Nucleus accumbens (tissue), 56 donors: ENCODE measurements around the gene PCCB.
A peak's percentile ranks its signal among the peaks of the same experiment; 100 is the strongest.
"Not testable (repeated sequence)": the region's sequence is repeated elsewhere in the genome, so short reads cannot be mapped to it uniquely, and the experiment has no call there.

Experiments used
- DNase-seq, 56 donors: peaks; one replicate each; lab custom pipeline; 2025; lab: John Stamatoyannopoulos, UW

Gene PCCB

GRCh38 chr3:136250059-136250902 lies at the start of gene PCCB:
Gene PCCB, plus strand, starts transcription at chr3:136250340. Its CDS starts 36 bp downstream, at chr3:136250376.
- DNase-seq: peak; percentile 28 to 98 (median 90)

GRCh38 chr3:136207489-136208115 lies 42.5 kb upstream of the PCCB start:
- no peak for DNase-seq

- no peak for DNase-seq
Observed at GRCh38 chr3:136209921-136210320, 40.2 kb upstream of the PCCB start.

DNA sequence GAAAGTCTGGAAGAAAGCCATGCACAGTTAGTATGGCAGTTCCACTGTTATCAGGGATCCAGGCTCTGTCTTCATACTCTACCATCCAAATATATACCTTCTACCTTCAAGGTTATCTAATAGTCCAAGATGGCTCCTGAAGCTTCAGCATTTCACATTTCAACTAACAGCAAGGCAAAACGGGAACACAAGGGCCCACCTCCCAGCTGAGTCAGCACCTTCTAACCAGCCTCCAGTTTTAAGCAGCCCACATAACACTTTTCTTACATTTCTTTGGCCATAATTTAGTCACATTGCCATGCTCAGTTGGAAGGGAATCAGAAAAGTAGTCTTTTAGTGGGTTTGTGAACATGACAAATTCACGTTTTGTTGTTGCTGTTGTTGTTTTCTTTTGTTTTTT lies 38.6 kb upstream of the PCCB start:
- no peak for DNase-seq

DNA sequence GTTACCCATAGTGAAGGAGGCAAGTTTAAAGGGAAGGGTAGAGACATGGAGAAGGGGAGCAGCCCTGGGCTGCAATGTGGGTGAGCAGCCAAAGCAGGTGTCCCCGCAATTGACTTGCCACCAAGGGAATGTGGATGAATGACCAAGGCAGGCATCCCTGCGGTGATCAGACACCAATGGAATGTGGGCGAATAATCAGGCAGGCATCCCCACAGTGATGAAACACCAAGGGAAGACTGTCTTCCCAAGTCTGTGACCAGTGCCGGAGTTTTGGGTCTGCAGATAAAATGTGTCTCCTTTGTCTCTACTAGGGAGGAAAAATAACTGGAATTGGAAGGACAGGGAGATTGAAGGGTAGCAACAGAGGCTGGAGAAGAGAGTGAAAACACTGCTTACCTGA lies 27.4 kb upstream of the PCCB start:
- DNase-seq: not testable (repeated sequence)

- DNase-seq: no peak
Observed at GRCh38 chr3:136232413-136232812, 17.7 kb upstream of the PCCB start.

DNA sequence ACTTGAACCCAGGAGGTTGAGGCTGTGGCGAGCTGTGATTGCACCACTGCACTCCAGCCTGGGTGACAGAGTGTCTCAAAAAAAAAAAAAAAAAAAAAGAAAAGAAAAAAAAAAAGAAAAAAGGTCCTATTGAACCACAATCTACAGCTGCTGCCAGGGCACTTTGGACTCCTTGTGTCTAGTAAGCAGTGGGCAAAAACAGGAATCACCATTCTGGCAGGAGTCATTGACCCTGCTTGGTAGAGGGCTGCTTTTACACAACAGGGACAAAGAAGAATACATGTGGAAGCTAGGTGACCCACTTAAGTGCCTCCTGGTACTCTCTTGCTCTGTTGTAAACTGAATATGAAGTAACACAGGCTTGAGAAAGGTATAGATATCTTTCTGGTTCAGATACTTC lies 14.6 kb upstream of the PCCB start:
- DNase-seq: no peak

DNA sequence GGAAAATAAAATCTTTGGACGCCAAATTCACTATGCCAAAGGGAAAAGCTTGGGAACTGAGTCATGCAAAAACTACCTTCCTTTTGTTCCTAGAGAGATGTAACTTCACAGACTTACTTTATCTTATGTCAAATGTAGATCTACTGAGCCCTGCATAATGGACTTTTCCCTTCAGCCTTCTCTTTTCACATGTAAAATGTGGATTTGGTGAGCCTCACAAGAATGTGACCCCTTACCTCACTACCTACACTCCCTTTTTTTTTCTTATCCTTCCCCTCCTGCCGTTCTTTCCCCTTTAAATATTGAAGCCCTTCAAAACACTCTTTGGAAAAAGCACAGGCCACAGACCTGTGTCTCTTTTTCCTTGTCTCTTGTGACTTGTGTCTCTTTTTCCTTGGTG lies 14.0 kb upstream of the PCCB start:
- no peak for DNase-seq

DNA sequence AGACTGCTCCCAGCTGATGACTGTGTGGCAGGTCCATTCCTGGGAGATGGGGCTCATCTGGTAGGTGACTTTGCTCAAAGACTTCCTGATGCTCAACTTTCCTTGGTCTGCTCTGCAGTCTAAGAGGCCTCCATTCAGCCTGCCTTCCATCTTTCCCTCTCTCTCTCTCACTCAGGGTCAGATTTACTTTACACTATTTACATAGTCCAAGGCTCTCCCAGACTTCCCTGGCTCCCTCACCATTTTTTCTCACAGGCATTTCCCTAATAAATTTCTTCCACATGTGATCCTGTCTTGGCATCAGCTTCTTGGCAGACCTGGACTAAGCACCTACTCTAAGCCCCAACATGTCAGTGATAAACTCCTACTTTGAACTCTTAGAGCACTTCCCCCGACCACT lies 13.0 kb upstream of the PCCB start:
- no peak for DNase-seq

GRCh38 chr3:136237961-136238649 lies 12.0 kb upstream of the PCCB start:
- DNase-seq: no peak

DNA sequence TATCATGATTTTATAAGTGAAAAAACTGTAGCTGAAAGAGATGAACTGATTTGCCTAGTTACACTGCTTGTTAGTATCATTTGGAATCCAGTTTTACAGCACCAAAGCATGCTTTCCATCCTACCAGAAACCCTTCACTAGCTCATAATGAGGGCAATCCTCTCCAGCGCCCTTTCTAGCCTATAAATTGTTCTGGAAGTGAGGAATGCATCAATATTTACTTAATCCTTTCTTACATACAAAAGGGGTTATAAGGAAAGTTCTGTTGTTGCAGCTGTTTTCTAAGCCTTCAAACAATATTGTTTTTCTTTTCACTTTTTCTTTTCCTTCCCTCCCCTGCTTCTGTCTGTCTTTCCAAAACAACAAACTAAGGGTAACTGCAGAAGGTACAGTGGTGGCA lies 11.0 kb upstream of the PCCB start:
- DNase-seq: no peak

- DNase-seq: no peak
Observed at GRCh38 chr3:136245691-136246090, 4.4 kb upstream of the PCCB start.

DNA sequence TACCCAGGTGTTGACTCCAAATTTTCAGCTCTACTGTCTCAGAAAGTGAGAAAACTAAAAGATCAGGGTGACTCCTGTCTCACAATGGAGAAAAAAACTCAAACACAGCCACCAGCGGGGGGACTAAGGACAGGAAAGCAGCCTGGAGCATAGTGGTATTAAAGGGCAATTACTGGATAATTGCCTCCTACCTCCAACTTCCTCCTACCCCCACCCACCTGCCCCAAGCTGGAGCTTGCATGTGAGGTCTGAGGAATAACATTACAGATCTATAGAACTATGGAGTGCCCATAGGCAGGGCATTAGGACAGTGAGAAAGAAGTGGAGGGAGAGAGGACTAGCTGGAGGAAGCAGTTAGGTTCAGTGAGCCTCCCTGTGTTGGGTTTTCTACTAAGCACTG lies 2.7 kb upstream of the PCCB start:
- no peak for DNase-seq

GRCh38 chr3:136247855-136248590 lies 2.1 kb upstream of the PCCB start:
- DNase-seq: no peak

- no peak for DNase-seq
Observed at GRCh38 chr3:136249091-136249490, 1.0 kb upstream of the PCCB start.

DNA sequence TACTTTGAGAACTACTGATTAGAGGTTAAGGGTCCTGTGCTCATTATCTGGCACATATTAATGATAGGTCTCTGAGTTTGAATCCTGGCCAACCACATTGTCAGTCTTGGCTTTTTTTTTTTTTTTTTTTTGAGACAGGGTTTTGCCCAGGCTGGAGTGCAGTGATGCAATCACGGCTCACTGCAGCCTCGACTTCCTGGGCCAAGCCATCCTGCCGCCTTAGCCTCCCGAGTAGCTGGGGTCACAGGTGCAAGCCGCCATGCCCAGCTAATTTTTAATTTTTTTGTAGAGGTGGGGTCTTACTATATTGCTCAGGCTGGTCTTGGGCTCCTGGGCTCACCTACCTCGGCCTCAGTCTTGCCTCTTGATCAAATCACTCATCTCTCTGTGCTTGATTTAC lies 547 bp upstream of the PCCB start:
- no peak for DNase-seq

DNA sequence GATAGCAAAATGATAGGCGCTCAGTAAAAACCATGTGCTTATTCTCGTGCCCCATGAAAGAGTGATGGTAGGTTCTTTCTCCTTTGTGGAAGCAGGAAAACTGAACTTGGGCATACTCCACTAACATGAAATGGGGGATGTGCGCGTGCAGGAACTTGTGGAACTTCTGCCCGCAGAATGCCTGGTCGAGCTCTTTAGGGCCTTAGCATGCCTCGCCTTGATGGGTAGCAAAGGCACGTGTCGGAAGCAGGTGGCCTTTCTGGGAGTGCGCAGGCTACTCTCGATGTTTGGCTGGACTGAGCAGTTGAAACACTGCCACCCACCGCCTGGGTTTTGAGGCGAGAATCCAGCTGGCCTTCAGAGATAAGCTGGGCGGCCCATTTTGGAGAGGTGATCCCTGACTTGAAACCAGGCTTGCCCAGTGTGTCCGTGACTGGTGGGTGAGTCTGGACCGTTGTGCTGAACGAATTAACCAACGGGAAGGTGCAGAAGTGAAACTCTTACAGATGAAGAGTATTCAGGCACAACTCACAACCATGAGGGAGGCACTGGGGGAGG lies 842 bp downstream of the PCCB start:
- peak in 55 of 56 donors; percentile 6 to 84 (median 63) for DNase-seq

GRCh38 chr3:136251511-136251910 lies 1.4 kb downstream of the PCCB start:
- no peak for DNase-seq

DNA sequence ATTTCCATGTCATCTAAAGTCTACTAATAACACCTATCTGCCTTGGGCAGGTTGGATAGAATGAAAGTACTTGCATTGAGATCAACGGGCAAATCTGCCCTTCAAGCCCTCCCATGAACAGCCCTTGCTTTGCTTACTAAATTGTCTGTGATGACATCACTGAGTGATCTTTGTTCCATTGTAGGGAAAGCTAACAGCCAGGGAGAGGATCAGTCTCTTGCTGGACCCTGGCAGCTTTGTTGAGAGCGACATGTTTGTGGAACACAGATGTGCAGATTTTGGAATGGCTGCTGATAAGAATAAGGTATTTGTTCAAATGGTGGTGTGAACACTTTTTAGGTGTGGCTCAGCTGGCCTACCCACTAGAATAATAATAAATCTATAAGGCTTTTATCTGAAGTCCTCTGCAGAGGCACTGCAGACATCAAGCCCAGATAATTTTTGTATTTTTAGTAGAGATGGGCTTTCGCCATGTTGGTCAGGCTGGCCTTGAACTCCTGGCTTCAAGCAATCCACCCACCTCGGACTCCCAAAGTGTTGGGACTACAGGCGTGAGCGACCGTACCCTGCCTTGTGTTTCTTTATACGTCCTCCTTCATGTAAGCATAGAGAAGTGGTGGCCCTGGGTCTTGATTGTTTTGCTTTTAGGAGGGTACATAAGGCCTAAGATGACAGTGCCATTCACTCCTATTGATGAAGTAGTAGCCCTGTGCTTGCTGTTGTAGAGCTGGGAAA lies 5.7 kb downstream of the PCCB start:
- peak in 41 of 56 donors; percentile 3 to 67 (median 34) for DNase-seq

DNA sequence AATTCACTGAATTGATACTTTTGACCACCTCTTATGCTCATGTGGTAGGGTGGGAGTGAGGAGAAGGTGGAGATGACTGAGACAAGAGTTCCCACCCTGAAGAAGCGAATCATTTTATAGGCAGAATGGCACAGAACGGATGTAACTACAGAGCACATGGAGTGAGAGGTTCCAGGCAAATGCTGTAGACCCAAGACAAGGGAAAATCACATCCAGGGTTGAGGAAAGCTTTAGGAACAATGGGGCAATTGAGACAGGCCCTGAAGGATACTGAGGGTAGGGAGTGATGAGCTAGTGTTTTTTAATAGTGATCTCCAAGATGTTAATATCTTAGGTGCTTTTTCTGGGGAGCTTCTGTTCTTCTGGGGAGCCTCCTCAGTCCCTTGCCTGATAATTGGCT lies 8.1 kb downstream of the PCCB start:
- peak in 1 of 56 donors; percentile 3 for DNase-seq
